Measurements from ENCODE around the gene HNRNPA1L2.

- TF ChIP-seq CTCF (conservative IDR thresholded peaks at IDR 0.05 in 1 of 2, IDR thresholded peaks at IDR 0.05 in 1 of 2; ENCODE audit: extremely low read depth in 1 of 2, insufficient read depth in 1 of 2, low read depth in 1 of 2, low read length in 2 of 2) (no peak), EZH2 (IDR thresholded peaks at IDR 0.05; ENCODE audit: borderline replicate concordance, low read length) (no peak)
These were observed 35.6 kb downstream of the HNRNPA1L2 start for GRCh38 chr13:52677823-52678222.

Measured in mammary epithelial cell (primary cell).